ENCODE measurements around the gene VIPR2.

The VIPR2 gene

GRCh38 chr7:159116581-159117339 is 27.9 kb downstream of the VIPR2 start:
- Histone ChIP-seq H3K4me2 (ENCODE audit: insufficient read depth, low read length, poor library complexity, severe bottlenecking) (no peak overlapping the region), H3K9me3 (replicated peaks in 1 of 2; ENCODE audit: control insufficient read depth in 2 of 2, insufficient read depth in 1 of 2, low read depth in 1 of 2, low read length in 2 of 2) (peaks cover 0 to 5% of the 10 kb centered on the region in 2 donors), H2BK15ac (ENCODE audit: low read length) (no peak overlapping the region), H4K8ac (ENCODE audit: low read depth, low read length) (no peak overlapping the region), H3K4me3 (ENCODE audit: low read length in 2 of 2) (no peak overlapping the region), H3K18ac (ENCODE audit: low read length) (no peak overlapping the region), H3K14ac (ENCODE audit: low read length) (peak overlapping the region; percentile 31), H2AK5ac (ENCODE audit: low read depth, low read length) (no peak overlapping the region), H3K4ac (ENCODE audit: low read length) (no peak overlapping the region), H3K79me1 (ENCODE audit: low read depth, low read length) (no peaks in the 10 kb centered on the region), H3K9ac (ENCODE audit: low read depth, low read length, poor library complexity) (no peak overlapping the region), H2AFZ (ENCODE audit: low read length) (no peak overlapping the region), H3K27ac (replicated peaks; ENCODE audit: low read length) (no peak overlapping the region), H2BK120ac (ENCODE audit: low read depth, low read length) (no peak overlapping the region), H3K36me3 (replicated peaks in 1 of 2; ENCODE audit: control insufficient read depth in 2 of 2, insufficient read depth in 2 of 2, low read length in 2 of 2) (no peaks in the 10 kb centered on the region), H3K27me3 (ENCODE audit: control insufficient read depth in 3 of 3, insufficient read depth in 3 of 3, low read depth in 1 of 3, low read length in 3 of 3) (peaks cover 0 to 52% (median 0%) of the 10 kb centered on the region in 3 experiments), H2BK12ac (ENCODE audit: low read length) (no peak overlapping the region), H3K4me1 (ENCODE audit: control insufficient read depth in 2 of 2, insufficient read depth in 1 of 2, low read depth in 1 of 2, low read length in 2 of 2) (peaks cover 0 to 18% of the 10 kb centered on the region in 2 donors), H4K91ac (ENCODE audit: low read depth, low read length, poor library complexity) (no peak overlapping the region), H3K23ac (ENCODE audit: low read depth, low read length, poor library complexity) (no peak overlapping the region), H2BK5ac (ENCODE audit: low read length) (no peak overlapping the region)
- WGBS, 2 donors (ENCODE audit: extremely low coverage in 2 of 2, insufficient read length in 2 of 2, insufficient replicate concordance in 1 of 2): no CpG with 5 or more reads among the region's 16 CpGs
- DNase-seq (ENCODE audit: low spot score): no peak

- peaks cover 0 to 56% (median 0%) of the 10 kb centered on the region in 3 experiments for H3K27me3 ChIP-seq (ENCODE audit: control insufficient read depth in 3 of 3, insufficient read depth in 3 of 3, low read depth in 1 of 3, low read length in 3 of 3)
- no peak for DNase-seq (ENCODE audit: low spot score)
- H4K8ac ChIP-seq (ENCODE audit: low read depth, low read length): no peak overlapping the region
- no peak overlapping the region for H2BK12ac ChIP-seq (ENCODE audit: low read length)
- H2BK120ac ChIP-seq (ENCODE audit: low read depth, low read length): no peak overlapping the region
- H4K91ac ChIP-seq (ENCODE audit: low read depth, low read length, poor library complexity): no peak overlapping the region
- H3K23ac ChIP-seq (ENCODE audit: low read depth, low read length, poor library complexity): no peak overlapping the region
- no CpG with 5 or more reads among the region's 19 CpGs for WGBS, 2 donors (ENCODE audit: extremely low coverage in 2 of 2, insufficient read length in 2 of 2, insufficient replicate concordance in 1 of 2)
- peaks cover 0 to 5% of the 10 kb centered on the region in 2 donors for H3K9me3 ChIP-seq (replicated peaks in 1 of 2; ENCODE audit: control insufficient read depth in 2 of 2, insufficient read depth in 1 of 2, low read depth in 1 of 2, low read length in 2 of 2)
- H2BK5ac ChIP-seq (ENCODE audit: low read length): no peak overlapping the region
- H3K9ac ChIP-seq (ENCODE audit: low read depth, low read length, poor library complexity): no peak overlapping the region
- no peak overlapping the region for H3K14ac ChIP-seq (ENCODE audit: low read length)
- H3K4me1 ChIP-seq (ENCODE audit: control insufficient read depth in 2 of 2, insufficient read depth in 1 of 2, low read depth in 1 of 2, low read length in 2 of 2): peaks cover 0 to 18% of the 10 kb centered on the region in 2 donors
- no peaks in the 10 kb centered on the region for H3K36me3 ChIP-seq (replicated peaks in 1 of 2; ENCODE audit: control insufficient read depth in 2 of 2, insufficient read depth in 2 of 2, low read length in 2 of 2)
- no peak overlapping the region for H2AK5ac ChIP-seq (ENCODE audit: low read depth, low read length)
- H3K4ac ChIP-seq (ENCODE audit: low read length): no peak overlapping the region
- H3K4me3 ChIP-seq (ENCODE audit: low read length in 2 of 2): no peak overlapping the region
- H3K4me2 ChIP-seq (ENCODE audit: insufficient read depth, low read length, poor library complexity, severe bottlenecking): no peak overlapping the region
- H3K27ac ChIP-seq (replicated peaks; ENCODE audit: low read length): no peak overlapping the region
- H2AFZ ChIP-seq (ENCODE audit: low read length): no peak overlapping the region
- H3K18ac ChIP-seq (ENCODE audit: low read length): no peak overlapping the region
- H3K79me1 ChIP-seq (ENCODE audit: low read depth, low read length): no peaks in the 10 kb centered on the region
- no peak overlapping the region for H2BK15ac ChIP-seq (ENCODE audit: low read length)
Observed at GRCh38 chr7:159115601-159116501, 28.8 kb downstream of the VIPR2 start.

- H2BK5ac ChIP-seq (ENCODE audit: low read length): no peak overlapping the region
- H2BK120ac ChIP-seq (ENCODE audit: low read depth, low read length): no peak overlapping the region
- peaks cover 0 to 18% of the 10 kb centered on the region in 2 donors for H3K4me1 ChIP-seq (ENCODE audit: control insufficient read depth in 2 of 2, insufficient read depth in 1 of 2, low read depth in 1 of 2, low read length in 2 of 2)
- peaks cover 0 to 5% of the 10 kb centered on the region in 2 donors for H3K9me3 ChIP-seq (replicated peaks in 1 of 2; ENCODE audit: control insufficient read depth in 2 of 2, insufficient read depth in 1 of 2, low read depth in 1 of 2, low read length in 2 of 2)
- DNase-seq (ENCODE audit: low spot score): no peak
- no peak overlapping the region for H3K14ac ChIP-seq (ENCODE audit: low read length)
- H3K18ac ChIP-seq (ENCODE audit: low read length): no peak overlapping the region
- no CpG with 5 or more reads among the region's 7 CpGs for WGBS, 2 donors (ENCODE audit: extremely low coverage in 2 of 2, insufficient read length in 2 of 2, insufficient replicate concordance in 1 of 2)
- no peak overlapping the region for H3K4me2 ChIP-seq (ENCODE audit: insufficient read depth, low read length, poor library complexity, severe bottlenecking)
- H3K23ac ChIP-seq (ENCODE audit: low read depth, low read length, poor library complexity): no peak overlapping the region
- H3K36me3 ChIP-seq (replicated peaks in 1 of 2; ENCODE audit: control insufficient read depth in 2 of 2, insufficient read depth in 2 of 2, low read length in 2 of 2): no peaks in the 10 kb centered on the region
- no peak overlapping the region for H3K9ac ChIP-seq (ENCODE audit: low read depth, low read length, poor library complexity)
- no peak overlapping the region for H2BK15ac ChIP-seq (ENCODE audit: low read length)
- no peak overlapping the region for H2AFZ ChIP-seq (ENCODE audit: low read length)
- H4K8ac ChIP-seq (ENCODE audit: low read depth, low read length): no peak overlapping the region
- no peak overlapping the region for H3K4ac ChIP-seq (ENCODE audit: low read length)
- H2AK5ac ChIP-seq (ENCODE audit: low read depth, low read length): no peak overlapping the region
- no peak overlapping the region for H2BK12ac ChIP-seq (ENCODE audit: low read length)
- no peak overlapping the region for H3K4me3 ChIP-seq (ENCODE audit: low read length in 2 of 2)
- peaks cover 0 to 56% (median 0%) of the 10 kb centered on the region in 3 experiments for H3K27me3 ChIP-seq (ENCODE audit: control insufficient read depth in 3 of 3, insufficient read depth in 3 of 3, low read depth in 1 of 3, low read length in 3 of 3)
- no peak overlapping the region for H4K91ac ChIP-seq (ENCODE audit: low read depth, low read length, poor library complexity)
- no peaks in the 10 kb centered on the region for H3K79me1 ChIP-seq (ENCODE audit: low read depth, low read length)
- H3K27ac ChIP-seq (replicated peaks; ENCODE audit: low read length): no peak overlapping the region
Observed at GRCh38 chr7:159114981-159115380, 29.7 kb downstream of the VIPR2 start.

GRCh38 chr7:159114096-159114495 is 30.6 kb downstream of the VIPR2 start:
- H3K4ac ChIP-seq (ENCODE audit: low read length): no peak overlapping the region
- no peak overlapping the region for H3K9ac ChIP-seq (ENCODE audit: low read depth, low read length, poor library complexity)
- no peak overlapping the region for H3K14ac ChIP-seq (ENCODE audit: low read length)
- no peak overlapping the region for H2AFZ ChIP-seq (ENCODE audit: low read length)
- no peak overlapping the region for H3K27ac ChIP-seq (replicated peaks; ENCODE audit: low read length)
- no peak overlapping the region for H2AK5ac ChIP-seq (ENCODE audit: low read depth, low read length)
- no peak overlapping the region for H2BK15ac ChIP-seq (ENCODE audit: low read length)
- peaks cover 0 to 65% (median 0%) of the 10 kb centered on the region in 3 experiments for H3K27me3 ChIP-seq (ENCODE audit: control insufficient read depth in 3 of 3, insufficient read depth in 3 of 3, low read depth in 1 of 3, low read length in 3 of 3)
- no peak overlapping the region for H4K8ac ChIP-seq (ENCODE audit: low read depth, low read length)
- H3K18ac ChIP-seq (ENCODE audit: low read length): peak overlapping the region; percentile 77
- no peaks in the 10 kb centered on the region for H3K79me1 ChIP-seq (ENCODE audit: low read depth, low read length)
- no peaks in the 10 kb centered on the region for H3K36me3 ChIP-seq (replicated peaks in 1 of 2; ENCODE audit: control insufficient read depth in 2 of 2, insufficient read depth in 2 of 2, low read length in 2 of 2)
- no peak overlapping the region for H3K23ac ChIP-seq (ENCODE audit: low read depth, low read length, poor library complexity)
- H3K4me2 ChIP-seq (ENCODE audit: insufficient read depth, low read length, poor library complexity, severe bottlenecking): no peak overlapping the region
- peaks cover 0 to 18% of the 10 kb centered on the region in 2 donors for H3K4me1 ChIP-seq (ENCODE audit: control insufficient read depth in 2 of 2, insufficient read depth in 1 of 2, low read depth in 1 of 2, low read length in 2 of 2)
- H4K91ac ChIP-seq (ENCODE audit: low read depth, low read length, poor library complexity): no peak overlapping the region
- H2BK12ac ChIP-seq (ENCODE audit: low read length): no peak overlapping the region
- no peak overlapping the region for H2BK120ac ChIP-seq (ENCODE audit: low read depth, low read length)
- WGBS, 2 donors (ENCODE audit: extremely low coverage in 2 of 2, insufficient read length in 2 of 2, insufficient replicate concordance in 1 of 2): no CpG with 5 or more reads among the region's 7 CpGs
- H2BK5ac ChIP-seq (ENCODE audit: low read length): no peak overlapping the region
- DNase-seq (ENCODE audit: low spot score): no peak
- no peak overlapping the region for H3K4me3 ChIP-seq (ENCODE audit: low read length in 2 of 2)
- H3K9me3 ChIP-seq (replicated peaks in 1 of 2; ENCODE audit: control insufficient read depth in 2 of 2, insufficient read depth in 1 of 2, low read depth in 1 of 2, low read length in 2 of 2): no peaks in the 10 kb centered on the region
